ENCODE measurements around the gene UFD1. TPM values are rescaled to one million over a fixed set of nuclear protein-coding genes. Genes with fewer than 3 reads are reported as not detected.

The UFD1 gene
- total RNA-seq, 4 donors from 2014 or later = 32.3 to 47.5 (median 40.3) TPM

DNA sequence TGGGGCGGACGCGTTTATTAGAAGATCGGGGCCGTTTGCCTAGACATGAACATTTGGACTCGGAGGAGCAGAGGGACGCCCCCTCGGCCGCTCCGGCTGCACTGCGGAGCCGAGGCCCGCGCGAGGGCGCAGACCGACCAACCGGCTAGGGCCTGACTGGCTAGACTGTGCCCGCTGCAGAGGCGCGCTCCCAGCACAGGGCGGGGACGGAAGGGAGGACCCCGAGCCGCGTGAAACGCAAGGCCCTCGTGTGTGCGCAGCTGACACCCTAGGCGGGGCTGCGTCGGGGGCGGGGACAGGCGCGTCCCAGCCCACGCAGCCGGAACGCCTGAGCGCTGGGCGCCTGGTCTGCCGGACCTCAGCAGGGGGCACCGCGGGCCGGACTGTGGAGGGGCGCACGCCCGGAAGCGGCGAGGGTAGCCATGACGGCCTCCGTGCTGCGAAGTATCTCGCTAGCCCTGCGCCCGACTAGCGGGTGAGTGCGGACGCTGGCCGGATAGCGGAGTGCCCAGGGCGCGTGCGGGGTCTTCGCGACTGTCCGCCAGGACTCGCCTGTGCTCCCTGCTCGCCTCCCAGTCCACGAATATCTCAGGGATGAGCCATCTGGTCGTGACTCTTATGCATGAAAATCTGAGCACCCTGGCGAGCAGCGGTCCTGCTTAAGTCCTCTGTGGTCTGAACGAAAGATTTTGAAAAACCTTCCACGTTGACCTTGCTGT lies 46.7 kb downstream of the UFD1 start, which contains the start of gene MRPL40:
TSS of gene MRPL40 (plus strand) at position 413 of the 719 bp plus-strand sequence. CDS start at position 423, 10 bp downstream.
- DNase-seq (ENCODE audit: low spot score) (peak; percentile 57), ATAC-seq (ENCODE audit: low FRiP score) (peak; percentile 97)
- TF ChIP-seq, protein P1, sequence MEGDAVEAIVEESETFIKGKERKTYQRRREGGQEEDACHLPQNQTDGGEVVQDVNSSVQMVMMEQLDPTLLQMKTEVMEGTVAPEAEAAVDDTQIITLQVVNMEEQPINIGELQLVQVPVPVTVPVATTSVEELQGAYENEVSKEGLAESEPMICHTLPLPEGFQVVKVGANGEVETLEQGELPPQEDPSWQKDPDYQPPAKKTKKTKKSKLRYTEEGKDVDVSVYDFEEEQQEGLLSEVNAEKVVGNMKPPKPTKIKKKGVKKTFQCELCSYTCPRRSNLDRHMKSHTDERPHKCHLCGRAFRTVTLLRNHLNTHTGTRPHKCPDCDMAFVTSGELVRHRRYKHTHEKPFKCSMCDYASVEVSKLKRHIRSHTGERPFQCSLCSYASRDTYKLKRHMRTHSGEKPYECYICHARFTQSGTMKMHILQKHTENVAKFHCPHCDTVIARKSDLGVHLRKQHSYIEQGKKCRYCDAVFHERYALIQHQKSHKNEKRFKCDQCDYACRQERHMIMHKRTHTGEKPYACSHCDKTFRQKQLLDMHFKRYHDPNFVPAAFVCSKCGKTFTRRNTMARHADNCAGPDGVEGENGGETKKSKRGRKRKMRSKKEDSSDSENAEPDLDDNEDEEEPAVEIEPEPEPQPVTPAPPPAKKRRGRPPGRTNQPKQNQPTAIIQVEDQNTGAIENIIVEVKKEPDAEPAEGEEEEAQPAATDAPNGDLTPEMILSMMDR (IDR thresholded peaks at IDR 0.05) = no peak

- peak; percentile 67 for ATAC-seq (ENCODE audit: low FRiP score)
- DNase-seq (ENCODE audit: low spot score) = no peak
- TF ChIP-seq, protein P1 (IDR thresholded peaks at IDR 0.05) = no peak
Observed at GRCh38 chr22:19431649-19432132, 47.3 kb downstream of the UFD1 start, which contains the start of gene HIRA. Gene HIRA (minus strand): TSS chr22:19431733. CDS start chr22:19431476, 257 bp downstream.

GRCh38 chr22:19430890-19431541 lies 48.0 kb downstream of the UFD1 start:
- TF ChIP-seq, protein P1 (IDR thresholded peaks at IDR 0.05) = no peak
- DNase-seq (ENCODE audit: low spot score) = no peak
- ATAC-seq (ENCODE audit: low FRiP score) = no peak

DNA sequence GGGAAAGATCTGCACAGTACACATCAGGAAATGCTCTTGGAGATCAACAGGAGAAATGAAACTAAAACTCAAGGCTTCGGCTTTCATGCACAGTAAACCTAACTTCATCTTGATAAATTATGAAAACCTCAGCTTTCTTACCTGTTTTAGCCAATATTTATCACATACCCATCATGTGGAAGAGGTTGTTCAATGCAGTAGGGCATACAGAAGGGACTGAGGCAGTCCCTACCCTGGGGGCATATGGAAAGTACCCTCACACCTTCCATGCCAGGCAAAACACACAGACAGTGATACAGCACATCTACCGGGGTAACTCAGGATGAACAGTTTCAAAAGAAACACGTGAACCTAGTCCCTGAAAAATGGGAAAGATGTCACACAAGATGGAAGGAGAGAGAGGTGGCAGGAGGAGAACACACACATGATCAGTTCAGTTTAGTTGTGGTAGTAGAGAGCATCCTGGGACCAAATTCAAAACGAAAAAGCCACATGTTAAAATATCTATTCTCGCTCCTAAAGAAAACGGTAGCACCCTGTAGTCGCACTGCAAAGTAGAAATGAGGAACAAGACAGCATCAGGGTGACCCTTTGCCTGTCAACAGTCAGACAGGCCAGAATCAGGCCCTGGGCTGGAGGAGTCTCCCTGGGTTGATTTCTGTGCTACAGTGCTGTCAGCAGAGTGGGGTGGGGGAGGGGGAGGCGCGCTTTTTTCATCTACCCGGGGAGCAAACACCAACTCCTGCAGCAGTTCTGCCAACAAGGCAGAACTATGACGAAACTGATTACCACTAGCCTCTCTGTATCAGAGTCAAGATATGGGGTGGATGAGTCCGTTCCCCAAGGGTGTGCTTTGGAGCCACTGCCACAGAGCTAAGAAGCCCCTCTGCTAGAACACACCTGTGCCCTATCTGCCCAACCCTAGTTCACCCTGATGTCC lies 48.8 kb downstream of the UFD1 start:
- no peak for DNase-seq (ENCODE audit: low spot score)

GRCh38 chr22:19424186-19424500 lies 54.9 kb downstream of the UFD1 start:
- ATAC-seq (ENCODE audit: low FRiP score) = no peak
- TF ChIP-seq, protein P1 (IDR thresholded peaks at IDR 0.05) = no peak
- DNase-seq (ENCODE audit: low spot score) = no peak

More for the DNA sequence above, 48.8 kb downstream of the UFD1 start:
- ATAC-seq (ENCODE audit: low FRiP score) = peak; percentile 27
- TF ChIP-seq, protein P1 (IDR thresholded peaks at IDR 0.05) = no peak

GRCh38 chr22:19422440-19423301 lies 56.3 kb downstream of the UFD1 start:
- DNase-seq (ENCODE audit: low spot score) = no peak
- TF ChIP-seq, protein P1 (IDR thresholded peaks at IDR 0.05) = no peak
- ATAC-seq (ENCODE audit: low FRiP score) = no peak

Measured in omental fat pad (tissue), 4 donors.